ENCODE data around the gene MRPS35.

GRCh38 chr12:27779920-27780611, 69.4 kb downstream of the MRPS35 start, which contains the start of the genes KLHL42 and MANSC4:
- TF ChIP-seq POLR2A (IDR thresholded peaks at IDR 0.05) (peak; percentile 0 to 28), CTCF (IDR thresholded peaks at IDR 0.05 in 4 of 5, conservative IDR thresholded peaks at IDR 0.05 in 1 of 5) (peak in 1 of 5 experiments; percentile 20)

Data from gastrocnemius medialis (tissue), 4 donors.